GOT3 (cell line): ENCODE data around the gene ZC3HAV1.

Experiments
- DNase-seq: peaks from one replicate; lab custom pipeline; 2025; ENCODE audit warnings: mixed read lengths; lab: John Stamatoyannopoulos, UW

Gene ZC3HAV1

DNA sequence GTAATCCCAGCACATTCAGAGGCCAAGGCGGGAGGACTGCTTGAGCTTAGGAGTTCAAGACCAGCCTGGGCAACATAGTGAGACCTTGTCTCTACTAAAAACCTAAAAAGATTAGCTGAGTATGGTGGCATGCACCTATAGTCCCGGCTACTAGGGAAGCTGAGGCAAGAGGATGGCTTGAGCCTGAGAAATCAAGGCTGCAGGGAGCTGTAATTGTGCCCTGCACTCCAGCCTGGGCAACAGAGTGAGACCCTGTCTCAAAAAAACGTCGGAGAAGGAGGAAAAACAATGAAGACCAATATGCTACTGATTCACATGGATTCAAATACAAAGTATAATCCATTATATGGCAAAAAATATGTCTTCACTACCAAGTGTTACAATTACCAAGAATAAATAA, 87.2 kb downstream of the ZC3HAV1 start:
- no peak for DNase-seq

DNA sequence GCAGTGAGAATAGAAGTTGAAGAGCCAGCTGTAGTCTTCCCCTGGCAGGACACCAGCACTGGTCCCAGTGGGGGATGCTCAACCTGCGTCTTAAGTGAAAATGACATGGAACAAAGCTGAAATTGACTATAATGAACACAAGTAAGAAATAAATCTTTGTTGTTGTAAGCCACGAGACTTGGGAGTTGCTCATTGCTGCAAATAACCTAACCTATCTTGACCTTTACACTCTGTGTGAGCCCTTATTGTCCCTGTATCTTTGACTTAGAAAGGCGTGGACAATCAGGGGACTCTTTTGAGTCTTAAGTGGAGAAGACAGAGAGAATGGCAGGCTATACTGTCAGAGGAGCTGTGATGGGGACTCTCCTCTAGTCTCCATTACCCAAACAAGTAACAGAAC, 90.6 kb downstream of the ZC3HAV1 start:
- no peak for DNase-seq

GRCh38 chr7:139016931-139017511, 92.5 kb downstream of the ZC3HAV1 start:
- peak; percentile 15 for DNase-seq

DNA sequence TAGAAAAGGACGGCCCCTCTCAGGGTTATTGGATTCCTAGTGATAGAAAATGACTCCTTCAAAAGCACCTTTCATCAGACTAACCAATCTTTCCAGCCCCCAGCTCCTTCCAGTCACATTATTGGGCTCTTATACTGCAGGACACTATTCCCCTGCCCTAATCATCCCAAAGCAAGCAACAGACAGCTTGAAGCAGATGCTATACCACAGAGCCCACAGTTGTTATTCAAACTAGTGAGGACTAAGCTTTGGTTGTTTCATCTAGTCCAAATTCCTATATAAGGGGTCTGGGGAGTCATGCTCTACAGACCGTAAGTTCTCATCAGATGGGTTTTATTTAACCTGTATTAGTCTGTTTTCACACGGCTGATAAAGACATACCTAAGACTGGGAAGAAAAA, 98.1 kb downstream of the ZC3HAV1 start:
- no peak for DNase-seq

- DNase-seq, result no peak
Measured at GRCh38 chr7:139004321-139005090, 105.0 kb downstream of the ZC3HAV1 start.

DNA sequence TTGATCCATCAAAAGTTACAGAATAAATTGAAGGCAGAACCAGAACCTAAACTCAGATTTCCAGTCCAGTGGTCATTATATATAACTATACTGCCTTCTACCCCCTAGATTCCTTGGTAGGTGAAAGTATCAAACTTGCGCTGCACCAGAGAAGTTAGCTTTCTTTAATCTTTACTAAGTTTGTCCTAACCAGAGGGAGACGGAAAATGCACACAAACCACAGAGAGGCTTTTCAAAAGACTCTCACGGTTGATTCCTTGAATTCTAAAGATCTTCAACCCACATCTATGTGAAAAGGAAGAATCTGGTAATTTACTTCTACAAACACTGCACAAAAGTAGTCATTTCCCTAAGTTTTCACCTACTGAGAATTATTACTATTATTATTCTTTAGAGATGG, 110.1 kb downstream of the ZC3HAV1 start:
- no peak for DNase-seq
